HEK293 (cell line): Measurements from ENCODE around the gene C19orf47.

Source experiments
- CTCF ChIA-PET: fragments of 350-600 bp; formaldehyde crosslinking; extraction: SDS; loops from one replicate; lab custom pipeline; 2021; ENCODE audit warnings: antibody characterized with exemption; lab: Yijun Ruan, JAX
- POLR2A ChIA-PET: fragments of 300-600 bp; formaldehyde crosslinking; extraction: SDS; loops from one replicate; lab custom pipeline; 2020; ENCODE audit warnings: antibody characterized with exemption, inconsistent platforms; lab: Yijun Ruan, JAX
- H3K27ac ChIP-seq: fragments of 200-500 bp; sonication (Bioruptor generic); 2 replicates; pipeline ENCODE4 v1.5.1; 2014; ENCODE audit warnings: low read depth, low read length, control low read depth, inconsistent platforms; ENCODE audit errors: extremely low read depth
- H3K36me3 ChIP-seq, 2 experiments: fragments of 200-500 bp in 1 of 2; sonication (Bioruptor generic) in 1 of 2; 1 replicate in 1 of 2; 2 replicates in 1 of 2; pipeline ENCODE4 v1.5.1; 2014 to 2017; ENCODE audit warnings: inconsistent platforms in 2 of 2, low read length in 2 of 2; ENCODE audit not compliant: control insufficient read depth in 2 of 2, insufficient read depth in 1 of 2
- H3K4me1 ChIP-seq: fragments of 200-500 bp; sonication (Bioruptor generic); 2 replicates; pipeline ENCODE4 v1.5.1; 2014; ENCODE audit warnings: mild to moderate bottlenecking, low read length, inconsistent platforms; ENCODE audit not compliant: control insufficient read depth, insufficient read depth
- H3K4me3 ChIP-seq: 2 replicates; pipeline ENCODE4 v1.5.1; 2011; ENCODE audit warnings: low read depth, mild to moderate bottlenecking, control low read depth, low read length, moderate library complexity
- H3K9me3 ChIP-seq: fragments of 200-500 bp; sonication (Bioruptor generic); 2 replicates; pipeline ENCODE4 v1.5.1; 2014; ENCODE audit warnings: low read depth, low read length, inconsistent platforms; ENCODE audit not compliant: control insufficient read depth, insufficient read depth
- EGR2 ChIP-seq: fragments of 450-650 bp; formaldehyde crosslinking; IDR thresholded peaks from 2 replicates; pipeline ENCODE4 v1.5.1; 2016; ENCODE audit warnings: low read depth, missing biosample characterization, missing genetic modification characterization
- GLIS2 ChIP-seq: fragments of 450-650 bp; formaldehyde crosslinking; IDR thresholded peaks from 2 replicates; pipeline ENCODE4 v1.5.1; 2016; ENCODE audit warnings: missing biosample characterization, missing genetic modification characterization
- HIC1 ChIP-seq: fragments of 450-650 bp; formaldehyde crosslinking; IDR thresholded peaks from 2 replicates; pipeline ENCODE4 v1.5.1; 2016; ENCODE audit warnings: missing biosample characterization, missing genetic modification characterization
- KLF8 ChIP-seq: fragments of 450-650 bp; formaldehyde crosslinking; IDR thresholded peaks from 2 replicates; pipeline ENCODE4 v1.5.1; 2016; ENCODE audit warnings: missing biosample characterization, missing genetic modification characterization
- PRDM10 ChIP-seq: fragments of 450-650 bp; formaldehyde crosslinking; IDR thresholded peaks from 2 replicates; pipeline ENCODE4 v1.5.1; 2016; ENCODE audit warnings: missing biosample characterization, missing genetic modification characterization
- SALL2 ChIP-seq: fragments of 450-650 bp; formaldehyde crosslinking; IDR thresholded peaks from 2 replicates; pipeline ENCODE4 v1.5.0; 2017; ENCODE audit warnings: missing biosample characterization, mild to moderate bottlenecking, missing genetic modification characterization, borderline replicate concordance
- SCRT2 ChIP-seq: fragments of 450-650 bp; formaldehyde crosslinking; IDR thresholded peaks from 2 replicates; pipeline ENCODE4 v1.5.1; 2016; ENCODE audit warnings: missing biosample characterization, missing genetic modification characterization
- SP2 ChIP-seq: fragments of 450-650 bp; formaldehyde crosslinking; IDR thresholded peaks from 2 replicates; pipeline ENCODE4 v1.5.1; 2016; ENCODE audit warnings: missing biosample characterization, missing genetic modification characterization
- ZBTB17 ChIP-seq: fragments of 450-650 bp; formaldehyde crosslinking; IDR thresholded peaks from 2 replicates; pipeline ENCODE4 v1.5.1; 2016; ENCODE audit warnings: missing biosample characterization, missing genetic modification characterization
- ZBTB6 ChIP-seq: fragments of 450-650 bp; formaldehyde crosslinking; IDR thresholded peaks from 2 replicates; pipeline ENCODE4 v1.5.1; 2017; ENCODE audit warnings: missing biosample characterization, missing genetic modification characterization
- ZBTB8A ChIP-seq: fragments of 450-650 bp; formaldehyde crosslinking; IDR thresholded peaks from 2 replicates; pipeline ENCODE4 v1.5.1; 2016; ENCODE audit warnings: missing biosample characterization, missing genetic modification characterization
- ZEB2 ChIP-seq: fragments of 450-650 bp; formaldehyde crosslinking; IDR thresholded peaks from 2 replicates; pipeline ENCODE4 v1.5.1; 2016; ENCODE audit warnings: missing biosample characterization, missing genetic modification characterization
- ZNF133 ChIP-seq: fragments of 450-650 bp; formaldehyde crosslinking; IDR thresholded peaks from 2 replicates; pipeline ENCODE4 v1.5.1; 2016; ENCODE audit warnings: missing biosample characterization, missing genetic modification characterization
- ZNF146 ChIP-seq: fragments of 450-650 bp; formaldehyde crosslinking; IDR thresholded peaks from 2 replicates; pipeline ENCODE4 v1.5.1; 2016; ENCODE audit warnings: missing biosample characterization, missing genetic modification characterization
- ZNF19 ChIP-seq: fragments of 450-650 bp; formaldehyde crosslinking; IDR thresholded peaks from 2 replicates; pipeline ENCODE4; 2016; ENCODE audit warnings: missing biosample characterization, missing genetic modification characterization, low read depth
- ZNF37A ChIP-seq: fragments of 450-650 bp; IDR thresholded peaks from 2 replicates; pipeline ENCODE4 v1.5.1; 2018; ENCODE audit warnings: missing biosample characterization, missing genetic modification characterization
- ZNF521 ChIP-seq: fragments of 450-650 bp; formaldehyde crosslinking; IDR thresholded peaks from 2 replicates; pipeline ENCODE4 v1.5.1; 2017; ENCODE audit warnings: missing biosample characterization, mild to moderate bottlenecking, missing genetic modification characterization
- ZNF529 ChIP-seq: fragments of 450-650 bp; formaldehyde crosslinking; IDR thresholded peaks from 2 replicates; pipeline ENCODE4 v1.5.1; 2017; ENCODE audit warnings: missing genetic modification characterization, missing biosample characterization; ENCODE audit not compliant: insufficient replicate concordance
- ZNF549 ChIP-seq: fragments of 450-650 bp; IDR thresholded peaks from 2 replicates; pipeline ENCODE4 v1.5.1; 2018; ENCODE audit warnings: missing biosample characterization, missing genetic modification characterization, mild to moderate bottlenecking, inconsistent platforms, moderate library complexity
- ZNF629 ChIP-seq: fragments of 450-650 bp; formaldehyde crosslinking; IDR thresholded peaks from 2 replicates; pipeline ENCODE4 v1.5.1; 2017; ENCODE audit warnings: missing biosample characterization, missing genetic modification characterization
- ZNF664 ChIP-seq: fragments of 450-650 bp; formaldehyde crosslinking; IDR thresholded peaks from 2 replicates; pipeline ENCODE4 v1.5.1; 2016; ENCODE audit warnings: missing biosample characterization, missing genetic modification characterization
- ZNF692 ChIP-seq: fragments of 450-650 bp; formaldehyde crosslinking; IDR thresholded peaks from 2 replicates; pipeline ENCODE4 v1.5.1; 2016; ENCODE audit warnings: missing biosample characterization, missing genetic modification characterization
- ZNF76 ChIP-seq: fragments of 450-650 bp; formaldehyde crosslinking; IDR thresholded peaks from 2 replicates; pipeline ENCODE4; 2016; ENCODE audit warnings: low read depth, missing biosample characterization, missing genetic modification characterization, borderline replicate concordance
- ZSCAN4 ChIP-seq: fragments of 450-650 bp; formaldehyde crosslinking; IDR thresholded peaks from 2 replicates; pipeline ENCODE4 v1.5.1; 2017; ENCODE audit warnings: missing biosample characterization, missing genetic modification characterization

Gene C19orf47

GRCh38 chr19:40366697-40367561, 18.7 kb upstream of the C19orf47 start (continued):
- TF ChIP-seq SALL2 = no peak
- 0 out of 2 replicates have a peak, but pooled peaks have one; percentile 22 for TF ChIP-seq ZBTB6
- peak; percentile 57; the same call in 1 of the 2 replicates for TF ChIP-seq GLIS2 (tag by site-specific recombination)
- peak; percentile 34; the same call in 1 of the 2 replicates for TF ChIP-seq ZNF629
- peak; percentile 15; the same call in 1 of the 2 replicates for TF ChIP-seq KLF8 (tag by site-specific recombination)
- peak; percentile 71; the same call in 1 of the 2 replicates for TF ChIP-seq SCRT2 (tag by site-specific recombination)
- peak; percentile 34; the same call in 1 of the 2 replicates for TF ChIP-seq ZEB2 (tag by site-specific recombination)
- TF ChIP-seq ZNF19 = no peak
- TF ChIP-seq ZNF529 (tag by site-specific recombination) = no peak
- TF ChIP-seq SP2 (tag by site-specific recombination) = 0 out of 2 replicates have a peak, but pooled peaks have one; percentile 21
- no peak for TF ChIP-seq ZNF76 (tag by site-specific recombination)
- TF ChIP-seq ZNF133 (tag by site-specific recombination) = no peak
- TF ChIP-seq ZSCAN4 (tag by site-specific recombination) = no peak
- 0 out of 2 replicates have a peak, but pooled peaks have one; percentile 19 for TF ChIP-seq ZBTB17
- TF ChIP-seq ZNF521 = no peak
- no peak for TF ChIP-seq ZNF549 (tag by site-specific recombination)
- no peak for TF ChIP-seq ZNF146

- Histone ChIP-seq H3K36me3 (peaks cover 38 to 46% of the 10 kb centered on the region in 2 experiments), H3K4me3 (peak overlapping the region; percentile 41), H3K4me1 (peaks cover 27% of the 10 kb centered on the region), H3K9me3 (no peaks in the 10 kb centered on the region), H3K27ac (peak overlapping the region; percentile 54; the same call in 1 of the 2 replicates)
- ChIA-PET POLR2A (interaction anchor here (0.5 to 3.2 kb wide), 36 partner anchors 10 to 1203 kb away, joined by 3 to 45 read pairs (median 6); partner anchors contain the start of genes BLVRB, C19orf47, PLD3 and SERTAD1), CTCF (interaction anchor here (0.5 to 2.6 kb wide), 9 partner anchors 14 to 779 kb away, joined by 3 to 15 read pairs (median 4); partner anchors contain the start of gene C19orf47)
- TF ChIP-seq EGR2 = peak; percentile 79
- TF ChIP-seq HIC1 (tag by site-specific recombination) = peak; percentile 43; the same call in 1 of the 2 replicates
- TF ChIP-seq ZNF664 = no peak
- TF ChIP-seq ZBTB8A (tag by site-specific recombination) = peak; percentile 35
- TF ChIP-seq ZNF37A = no peak
- peak; percentile 31; the same call in 1 of the 2 replicates for TF ChIP-seq KLF8 (tag by site-specific recombination)
- TF ChIP-seq ZNF692 (tag by site-specific recombination) = peak; percentile 93
- 0 out of 2 replicates have a peak, but pooled peaks have one; percentile 17 for TF ChIP-seq PRDM10
Measured at GRCh38 chr19:40365613-40366401, 17.6 kb upstream of the C19orf47 start.
